B cell (primary cell): ENCODE results near the gene MEAK7.

Experiments
- CTCF ChIP-seq: fragments of 200-600 bp; IDR thresholded peaks from one replicate; pipeline ENCODE4 v1.8.0; 2022; ENCODE audit warnings: antibody characterized with exemption, mild to moderate bottlenecking
- EZH2 ChIP-seq: IDR thresholded peaks from 2 replicates; pipeline ENCODE4 v1.6.1; 2012; ENCODE audit warnings: borderline replicate concordance, low read depth, mild to moderate bottlenecking, moderate library complexity, low read length; ENCODE audit not compliant: insufficient read depth, poor library complexity, severe bottlenecking

- no peak for TF ChIP-seq CTCF
- TF ChIP-seq EZH2, result no peak
Observed at GRCh38 chr16:84500531-84500930, 3.9 kb downstream of the MEAK7 start.
